Measurements from ENCODE around the gene TMEM242.

TMEM242 gene

DNA sequence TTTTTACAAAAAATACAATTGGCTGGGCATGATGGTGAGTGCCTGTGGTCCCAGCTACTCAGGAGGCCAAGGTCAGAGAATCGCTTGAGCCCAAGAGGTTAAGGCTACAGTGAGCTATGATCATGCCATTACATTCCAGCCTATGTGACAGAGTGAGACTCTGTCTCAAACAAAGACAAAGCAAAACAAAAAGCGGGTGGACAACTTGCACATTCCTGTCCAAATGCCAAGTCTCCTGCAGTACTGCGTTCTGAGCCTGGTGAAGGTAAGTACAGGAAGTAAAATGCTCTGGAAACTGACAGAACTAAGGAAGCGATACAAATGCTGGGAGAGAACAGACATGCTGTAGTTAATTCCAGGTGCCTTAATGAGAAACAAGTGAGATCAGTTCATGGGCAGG, 20.4 kb upstream of the TMEM242 start:
- CTCF ChIA-PET = interaction anchor here (0.7 to 1.8 kb wide), 6 partner anchors 17 to 729 kb away, joined by 3 to 5 read pairs (median 3); no protein-coding TSS in a partner anchor
- Histone ChIP-seq H3K9me3 (ENCODE audit: control insufficient read depth, insufficient read depth, low read depth, low read length) (no peaks in the 10 kb centered on the region), H3K36me3 (ENCODE audit: control insufficient read depth in 2 of 2, insufficient read depth in 1 of 2, low read length in 2 of 2) (no peaks in the 10 kb centered on the region), H3K4me3 (ENCODE audit: low read depth, low read length) (no peak overlapping the region), H3K27ac (ENCODE audit: extremely low read depth, low read depth, low read length) (no peak overlapping the region), H3K4me1 (ENCODE audit: control insufficient read depth, insufficient read depth, low read length) (peaks cover 2% of the 10 kb centered on the region; the same call in 1 of the 2 replicates)
- TF ChIP-seq ZNF501 (tag by site-specific recombination; IDR thresholded peaks at IDR 0.05) (no peak), ZNF280D (tag by site-specific recombination; IDR thresholded peaks at IDR 0.05) (no peak), ZNF792 (tag by site-specific recombination; IDR thresholded peaks at IDR 0.05) (no peak), ZNF561 (tag by site-specific recombination; IDR thresholded peaks at IDR 0.05; ENCODE audit: borderline replicate concordance) (no peak), ZNF2 (tag by site-specific recombination; IDR thresholded peaks at IDR 0.05) (no peak), ZNF37A (tag by site-specific recombination; IDR thresholded peaks at IDR 0.05) (no peak), ZNF701 (tag by site-specific recombination; IDR thresholded peaks at IDR 0.05) (no peak), ZNF48 (tag by site-specific recombination; IDR thresholded peaks at IDR 0.05) (no peak), ZNF274 (IDR thresholded peaks at IDR 0.05; ENCODE audit: low read length) (no peak), ZNF274 (tag by site-specific recombination; IDR thresholded peaks at IDR 0.05; ENCODE audit: borderline replicate concordance) (no peak), ZFP69B (tag by site-specific recombination; IDR thresholded peaks at IDR 0.05) (no peak), ZSCAN30 (tag by site-specific recombination; IDR thresholded peaks at IDR 0.05) (no peak), ZBTB20 (tag by site-specific recombination; IDR thresholded peaks at IDR 0.05) (no peak)
- POLR2A ChIA-PET = interaction anchor here (0.9 kb wide), 1 partner anchor 19 kb away, joined by 3 read pairs; no protein-coding TSS in a partner anchor

DNA sequence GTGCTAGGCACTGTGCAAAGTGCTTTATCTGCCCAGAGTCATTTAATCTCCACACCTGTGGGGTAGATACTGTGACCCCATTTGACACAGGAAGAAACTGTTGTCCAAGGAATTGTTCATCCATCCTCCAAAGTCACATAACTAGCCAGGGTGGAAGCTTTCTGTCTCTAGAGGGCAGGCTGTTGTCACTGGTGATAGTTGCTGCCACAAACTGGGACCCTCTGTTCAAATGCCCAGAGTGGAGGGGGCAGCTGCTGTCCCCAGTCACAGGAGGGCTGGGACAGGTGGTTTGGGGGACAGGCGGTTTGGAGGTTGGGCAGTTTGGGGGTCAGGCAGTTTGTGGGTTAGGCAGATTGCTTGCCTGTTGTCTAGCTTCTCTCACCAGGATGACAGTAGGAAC, 16.1 kb upstream of the TMEM242 start:
- H3K36me3 ChIP-seq (ENCODE audit: control insufficient read depth in 2 of 2, insufficient read depth in 1 of 2, low read length in 2 of 2) = no peaks in the 10 kb centered on the region
- H3K9me3 ChIP-seq (ENCODE audit: control insufficient read depth, insufficient read depth, low read depth, low read length) = no peaks in the 10 kb centered on the region
- H3K4me3 ChIP-seq (ENCODE audit: low read depth, low read length) = no peak overlapping the region
- TF ChIP-seq, protein P1, sequence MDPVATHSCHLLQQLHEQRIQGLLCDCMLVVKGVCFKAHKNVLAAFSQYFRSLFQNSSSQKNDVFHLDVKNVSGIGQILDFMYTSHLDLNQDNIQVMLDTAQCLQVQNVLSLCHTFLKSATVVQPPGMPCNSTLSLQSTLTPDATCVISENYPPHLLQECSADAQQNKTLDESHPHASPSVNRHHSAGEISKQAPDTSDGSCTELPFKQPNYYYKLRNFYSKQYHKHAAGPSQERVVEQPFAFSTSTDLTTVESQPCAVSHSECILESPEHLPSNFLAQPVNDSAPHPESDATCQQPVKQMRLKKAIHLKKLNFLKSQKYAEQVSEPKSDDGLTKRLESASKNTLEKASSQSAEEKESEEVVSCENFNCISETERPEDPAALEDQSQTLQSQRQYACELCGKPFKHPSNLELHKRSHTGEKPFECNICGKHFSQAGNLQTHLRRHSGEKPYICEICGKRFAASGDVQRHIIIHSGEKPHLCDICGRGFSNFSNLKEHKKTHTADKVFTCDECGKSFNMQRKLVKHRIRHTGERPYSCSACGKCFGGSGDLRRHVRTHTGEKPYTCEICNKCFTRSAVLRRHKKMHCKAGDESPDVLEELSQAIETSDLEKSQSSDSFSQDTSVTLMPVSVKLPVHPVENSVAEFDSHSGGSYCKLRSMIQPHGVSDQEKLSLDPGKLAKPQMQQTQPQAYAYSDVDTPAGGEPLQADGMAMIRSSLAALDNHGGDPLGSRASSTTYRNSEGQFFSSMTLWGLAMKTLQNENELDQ (tag by site-specific recombination; IDR thresholded peaks at IDR 0.05; ENCODE audit: low read depth) = no peak
- TF ChIP-seq ZNF280C (tag by site-specific recombination; IDR thresholded peaks at IDR 0.05) (no peak), ZNF623 (tag by site-specific recombination; IDR thresholded peaks at IDR 0.05) (no peak), ZNF654 (tag by site-specific recombination; IDR thresholded peaks at IDR 0.05; ENCODE audit: low read depth) (peak; percentile 9; the same call in 1 of the 2 replicates), ZNF133 (tag by site-specific recombination; IDR thresholded peaks at IDR 0.05) (no peak), SETDB1 (IDR thresholded peaks at IDR 0.05; ENCODE audit: insufficient read length, low read length) (no peak), ZNF202 (tag by site-specific recombination; IDR thresholded peaks at IDR 0.05; ENCODE audit: borderline replicate concordance) (no peak)
- TF ChIP-seq, protein P2, sequence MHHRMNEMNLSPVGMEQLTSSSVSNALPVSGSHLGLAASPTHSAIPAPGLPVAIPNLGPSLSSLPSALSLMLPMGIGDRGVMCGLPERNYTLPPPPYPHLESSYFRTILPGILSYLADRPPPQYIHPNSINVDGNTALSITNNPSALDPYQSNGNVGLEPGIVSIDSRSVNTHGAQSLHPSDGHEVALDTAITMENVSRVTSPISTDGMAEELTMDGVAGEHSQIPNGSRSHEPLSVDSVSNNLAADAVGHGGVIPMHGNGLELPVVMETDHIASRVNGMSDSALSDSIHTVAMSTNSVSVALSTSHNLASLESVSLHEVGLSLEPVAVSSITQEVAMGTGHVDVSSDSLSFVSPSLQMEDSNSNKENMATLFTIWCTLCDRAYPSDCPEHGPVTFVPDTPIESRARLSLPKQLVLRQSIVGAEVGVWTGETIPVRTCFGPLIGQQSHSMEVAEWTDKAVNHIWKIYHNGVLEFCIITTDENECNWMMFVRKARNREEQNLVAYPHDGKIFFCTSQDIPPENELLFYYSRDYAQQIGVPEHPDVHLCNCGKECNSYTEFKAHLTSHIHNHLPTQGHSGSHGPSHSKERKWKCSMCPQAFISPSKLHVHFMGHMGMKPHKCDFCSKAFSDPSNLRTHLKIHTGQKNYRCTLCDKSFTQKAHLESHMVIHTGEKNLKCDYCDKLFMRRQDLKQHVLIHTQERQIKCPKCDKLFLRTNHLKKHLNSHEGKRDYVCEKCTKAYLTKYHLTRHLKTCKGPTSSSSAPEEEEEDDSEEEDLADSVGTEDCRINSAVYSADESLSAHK (tag by site-specific recombination; IDR thresholded peaks at IDR 0.05) = no peak
- TF ChIP-seq, protein P3, sequence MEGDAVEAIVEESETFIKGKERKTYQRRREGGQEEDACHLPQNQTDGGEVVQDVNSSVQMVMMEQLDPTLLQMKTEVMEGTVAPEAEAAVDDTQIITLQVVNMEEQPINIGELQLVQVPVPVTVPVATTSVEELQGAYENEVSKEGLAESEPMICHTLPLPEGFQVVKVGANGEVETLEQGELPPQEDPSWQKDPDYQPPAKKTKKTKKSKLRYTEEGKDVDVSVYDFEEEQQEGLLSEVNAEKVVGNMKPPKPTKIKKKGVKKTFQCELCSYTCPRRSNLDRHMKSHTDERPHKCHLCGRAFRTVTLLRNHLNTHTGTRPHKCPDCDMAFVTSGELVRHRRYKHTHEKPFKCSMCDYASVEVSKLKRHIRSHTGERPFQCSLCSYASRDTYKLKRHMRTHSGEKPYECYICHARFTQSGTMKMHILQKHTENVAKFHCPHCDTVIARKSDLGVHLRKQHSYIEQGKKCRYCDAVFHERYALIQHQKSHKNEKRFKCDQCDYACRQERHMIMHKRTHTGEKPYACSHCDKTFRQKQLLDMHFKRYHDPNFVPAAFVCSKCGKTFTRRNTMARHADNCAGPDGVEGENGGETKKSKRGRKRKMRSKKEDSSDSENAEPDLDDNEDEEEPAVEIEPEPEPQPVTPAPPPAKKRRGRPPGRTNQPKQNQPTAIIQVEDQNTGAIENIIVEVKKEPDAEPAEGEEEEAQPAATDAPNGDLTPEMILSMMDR (tag by site-specific recombination; IDR thresholded peaks at IDR 0.05) = 0 out of 2 replicates have a peak, but pooled peaks have one; percentile 8
- CTCF ChIA-PET = interaction anchor here (0.6 to 0.9 kb wide), 3 partner anchors 21 to 627 kb away, joined by 3 to 4 read pairs (median 3); no protein-coding TSS in a partner anchor
- no peaks in the 10 kb centered on the region for H3K4me1 ChIP-seq (ENCODE audit: control insufficient read depth, insufficient read depth, low read length)
- POLR2A ChIA-PET = no interaction called here
- H3K27ac ChIP-seq (ENCODE audit: extremely low read depth, low read depth, low read length) = no peak overlapping the region
